ENCODE data around the gene C11orf68.

C11orf68 gene

GRCh38 chr11:65919573-65920371 lies 910 bp upstream of the C11orf68 start:
- peaks cover 25% of the 10 kb centered on the region for H3K36me3 Mint-ChIP-seq (ENCODE audit: low read depth)
- peaks cover 17% of the 10 kb centered on the region for H3K4me1 Mint-ChIP-seq
- no peak for TF ChIP-seq CTCF (IDR thresholded peaks at IDR 0.05; ENCODE audit: unreplicated experiment in 3 of 3)
- no peaks in the 10 kb centered on the region for H3K9me3 Mint-ChIP-seq
- H3K27me3 Mint-ChIP-seq (ENCODE audit: low read depth) = no peaks in the 10 kb centered on the region
- H3K4me3 Mint-ChIP-seq = peak overlapping the region; percentile 90 to 91 (median 90)
- H3K27ac Mint-ChIP-seq = peak overlapping the region in 1 of 3 experiments; percentile 53

- peak within 1 kb of the TSS; percentile 90 to 91 (median 90) for H3K4me3 Mint-ChIP-seq
- peak within 1 kb of the TSS; percentile 23 to 65 (median 29) for H3K27ac Mint-ChIP-seq
- H3K9me3 Mint-ChIP-seq = no peaks in the 10 kb centered on the region
- H3K36me3 Mint-ChIP-seq (ENCODE audit: low read depth) = peaks cover 25% of the 10 kb centered on the region
- H3K27me3 Mint-ChIP-seq (ENCODE audit: low read depth) = no peaks in the 10 kb centered on the region
- no peak for TF ChIP-seq CTCF (IDR thresholded peaks at IDR 0.05; ENCODE audit: unreplicated experiment in 3 of 3)
- peaks cover 21% of the 10 kb centered on the region for H3K4me1 Mint-ChIP-seq
Observed at GRCh38 chr11:65919141-65919572, 295 bp upstream of the C11orf68 start, which contains the start of gene DRAP1. DRAP1 (plus strand) TSS chr11:65919426; CDS start chr11:65919502, 76 bp downstream.

- Mint-ChIP-seq H3K36me3 (ENCODE audit: low read depth) (peaks cover 16% of the 10 kb centered on the region), H3K27me3 (ENCODE audit: low read depth) (no peaks in the 10 kb centered on the region), H3K27ac (peak overlapping the region; percentile 46 to 79 (median 70)), H3K4me3 (peak overlapping the region; percentile 88 to 90 (median 89)), H3K9me3 (no peaks in the 10 kb centered on the region), H3K4me1 (peaks cover 27% of the 10 kb centered on the region)
- no peak for TF ChIP-seq CTCF (IDR thresholded peaks at IDR 0.05; ENCODE audit: unreplicated experiment in 3 of 3)
Observed at GRCh38 chr11:65917434-65918210, 1.2 kb downstream of the C11orf68 start.

GRCh38 chr11:65917077-65917433 lies 1.8 kb downstream of the C11orf68 start:
- no peaks in the 10 kb centered on the region for H3K27me3 Mint-ChIP-seq (ENCODE audit: low read depth)

GRCh38 chr11:65916391-65916790 lies 2.5 kb downstream of the C11orf68 start:
- no peaks in the 10 kb centered on the region for H3K9me3 Mint-ChIP-seq
- H3K36me3 Mint-ChIP-seq (ENCODE audit: low read depth) = peaks cover 5% of the 10 kb centered on the region
- peak overlapping the region in 2 of 3 experiments; percentile 70 to 79 for H3K27ac Mint-ChIP-seq
- H3K4me1 Mint-ChIP-seq = peaks cover 35% of the 10 kb centered on the region
- no peaks in the 10 kb centered on the region for H3K27me3 Mint-ChIP-seq (ENCODE audit: low read depth)
- TF ChIP-seq CTCF (IDR thresholded peaks at IDR 0.05; ENCODE audit: unreplicated experiment in 3 of 3) = no peak
- peak overlapping the region; percentile 88 to 90 (median 89) for H3K4me3 Mint-ChIP-seq

More at GRCh38 chr11:65917077-65917433, 1.8 kb downstream of the C11orf68 start:
- H3K9me3 Mint-ChIP-seq = no peaks in the 10 kb centered on the region
- TF ChIP-seq CTCF (IDR thresholded peaks at IDR 0.05; ENCODE audit: unreplicated experiment in 3 of 3) = no peak
- peaks cover 30% of the 10 kb centered on the region for H3K4me1 Mint-ChIP-seq
- peak overlapping the region; percentile 46 to 79 (median 70) for H3K27ac Mint-ChIP-seq
- peaks cover 11% of the 10 kb centered on the region for H3K36me3 Mint-ChIP-seq (ENCODE audit: low read depth)
- H3K4me3 Mint-ChIP-seq = peak overlapping the region; percentile 88 to 90 (median 89)
